Stimulated activated naive CD8-positive, alpha-beta T cell treated with anti-CD3 and anti-CD28 coated beads, Interleukin-15, Interleukin-2, amounts not matched to agents 100 U/mL and 50 U/mL, for 24 hours (primary cell): ENCODE measurements around the gene DOCK11.

Source experiments
- ATAC-seq: fragments of 150-1000 bp; cut with Tn5 transposase; one replicate; pipeline ENCODE4 v1.10.0; 2021
- DNase-seq: peaks from one replicate; pipeline ENCODE4 v3.0.0; 2021

DOCK11 gene

GRCh38 chrX:118630848-118631247 is 135.2 kb downstream of the DOCK11 start:
- DNase-seq (no peak), ATAC-seq (no peak)

- ATAC-seq (no peak), DNase-seq (no peak)
Measured at GRCh38 chrX:118631586-118631985, 136.0 kb downstream of the DOCK11 start.

- no peak for ATAC-seq
- DNase-seq = no peak
Measured at GRCh38 chrX:118632862-118633261, 137.2 kb downstream of the DOCK11 start.

- ATAC-seq (no peak), DNase-seq (no peak)
Measured at GRCh38 chrX:118633530-118633929, 137.9 kb downstream of the DOCK11 start.

- DNase-seq (no peak), ATAC-seq (no peak)
Measured at GRCh38 chrX:118634336-118634735, 138.7 kb downstream of the DOCK11 start.

GRCh38 chrX:118637997-118638396 is 142.4 kb downstream of the DOCK11 start:
- DNase-seq (no peak), ATAC-seq (no peak)

GRCh38 chrX:118644378-118644777 is 148.8 kb downstream of the DOCK11 start:
- no peak for DNase-seq

GRCh38 chrX:118652717-118653116 is 157.1 kb downstream of the DOCK11 start:
- no peak for DNase-seq
- no peak for ATAC-seq

More at GRCh38 chrX:118644378-118644777, 148.8 kb downstream of the DOCK11 start:
- no peak for ATAC-seq

- ATAC-seq = no peak
- DNase-seq = no peak
Measured at GRCh38 chrX:118654331-118654730, 158.7 kb downstream of the DOCK11 start.

GRCh38 chrX:118655561-118656246 is 160.1 kb downstream of the DOCK11 start:
- ATAC-seq = no peak
- DNase-seq = no peak

- no peak for ATAC-seq
- DNase-seq = no peak
Measured at GRCh38 chrX:118657413-118657812, 161.8 kb downstream of the DOCK11 start.

- ATAC-seq (no peak), DNase-seq (no peak)
Measured at GRCh38 chrX:118660085-118660484, 164.5 kb downstream of the DOCK11 start.

- DNase-seq (no peak), ATAC-seq (no peak)
Measured at GRCh38 chrX:118665204-118665603, 169.6 kb downstream of the DOCK11 start.

GRCh38 chrX:118666521-118666920 is 170.9 kb downstream of the DOCK11 start:
- DNase-seq = no peak
- no peak for ATAC-seq

- no peak for DNase-seq
- ATAC-seq = no peak
Measured at GRCh38 chrX:118669435-118669834, 173.8 kb downstream of the DOCK11 start.

- no peak for DNase-seq
- ATAC-seq = no peak
Measured at GRCh38 chrX:118675326-118675965, 179.8 kb downstream of the DOCK11 start.

- no peak for DNase-seq
- ATAC-seq = no peak
Measured at GRCh38 chrX:118675966-118676349, 180.3 kb downstream of the DOCK11 start.

GRCh38 chrX:118677318-118677717 is 181.7 kb downstream of the DOCK11 start:
- DNase-seq (no peak), ATAC-seq (no peak)

- ATAC-seq (no peak), DNase-seq (no peak)
Measured at GRCh38 chrX:118679290-118679689, 183.7 kb downstream of the DOCK11 start.

GRCh38 chrX:118682258-118683014 is 186.8 kb downstream of the DOCK11 start:
- no peak for ATAC-seq
- no peak for DNase-seq

GRCh38 chrX:118685393-118685792 is 189.8 kb downstream of the DOCK11 start:
- no peak for DNase-seq
- no peak for ATAC-seq

- ATAC-seq (no peak), DNase-seq (no peak)
Measured at GRCh38 chrX:118688935-118689334, 193.3 kb downstream of the DOCK11 start.

- DNase-seq = no peak
- ATAC-seq = no peak
Measured at GRCh38 chrX:118693843-118694242, 198.2 kb downstream of the DOCK11 start.
